GM18505 (cell line): ENCODE measurements around the gene ASZ1.
"Not testable (repeated sequence)": the region's sequence is repeated elsewhere in the genome, so short reads cannot be mapped to it uniquely, and the experiment has no call there.

Source experiments
- ATAC-seq: cut with Tn5 transposase; IDR thresholded peaks from one replicate; pipeline ENCODE4 v1.9.1; 2021; ENCODE audit not compliant: unreplicated experiment
- POLR2A ChIP-seq: IDR thresholded peaks from 4 replicates; pipeline ENCODE4 v1.6.1; 2011; ENCODE audit warnings: borderline replicate concordance; ENCODE audit not compliant: insufficient read depth, insufficient read length; ENCODE audit errors: extremely low read depth

Gene ASZ1, protein sequence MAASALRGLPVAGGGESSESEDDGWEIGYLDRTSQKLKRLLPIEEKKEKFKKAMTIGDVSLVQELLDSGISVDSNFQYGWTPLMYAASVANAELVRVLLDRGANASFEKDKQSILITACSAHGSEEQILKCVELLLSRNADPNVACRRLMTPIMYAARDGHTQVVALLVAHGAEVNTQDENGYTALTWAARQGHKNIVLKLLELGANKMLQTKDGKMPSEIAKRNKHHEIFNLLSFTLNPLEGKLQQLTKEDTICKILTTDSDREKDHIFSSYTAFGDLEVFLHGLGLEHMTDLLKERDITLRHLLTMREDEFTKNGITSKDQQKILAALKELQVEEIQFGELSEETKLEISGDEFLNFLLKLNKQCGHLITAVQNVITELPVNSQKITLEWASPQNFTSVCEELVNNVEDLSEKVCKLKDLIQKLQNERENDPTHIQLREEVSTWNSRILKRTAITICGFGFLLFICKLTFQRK

GRCh38 chr7:117427258-117427701 lies at the start of gene ASZ1:
Gene ASZ1 (minus strand): TSS chr7:117427493. CDS start chr7:117427460, 33 bp downstream.
- TF ChIP-seq POLR2A: no peak
- ATAC-seq: no peak

- TF ChIP-seq POLR2A: no peak
- no peak for ATAC-seq
These were observed 49.4 kb upstream of the ASZ1 start for GRCh38 chr7:117476557-117477215.

GRCh38 chr7:117472335-117472734 lies 45.0 kb upstream of the ASZ1 start:
- no peak for ATAC-seq

GRCh38 chr7:117470777-117471176 lies 43.5 kb upstream of the ASZ1 start:
- TF ChIP-seq POLR2A: no peak

More at GRCh38 chr7:117472335-117472734, 45.0 kb upstream of the ASZ1 start:
- TF ChIP-seq POLR2A: no peak

GRCh38 chr7:117468174-117468573 lies 40.9 kb upstream of the ASZ1 start:
- no peak for ATAC-seq
- no peak for TF ChIP-seq POLR2A

More at GRCh38 chr7:117470777-117471176, 43.5 kb upstream of the ASZ1 start:
- ATAC-seq: peak; percentile 70

GRCh38 chr7:117460815-117461214 lies 33.5 kb upstream of the ASZ1 start:
- not testable (repeated sequence) for ATAC-seq

GRCh38 chr7:117459735-117460134 lies 32.4 kb upstream of the ASZ1 start:
- no peak for ATAC-seq
- no peak for TF ChIP-seq POLR2A

- ATAC-seq: no peak
- TF ChIP-seq POLR2A: no peak
These were observed 31.8 kb upstream of the ASZ1 start for GRCh38 chr7:117458977-117459583.

DNA sequence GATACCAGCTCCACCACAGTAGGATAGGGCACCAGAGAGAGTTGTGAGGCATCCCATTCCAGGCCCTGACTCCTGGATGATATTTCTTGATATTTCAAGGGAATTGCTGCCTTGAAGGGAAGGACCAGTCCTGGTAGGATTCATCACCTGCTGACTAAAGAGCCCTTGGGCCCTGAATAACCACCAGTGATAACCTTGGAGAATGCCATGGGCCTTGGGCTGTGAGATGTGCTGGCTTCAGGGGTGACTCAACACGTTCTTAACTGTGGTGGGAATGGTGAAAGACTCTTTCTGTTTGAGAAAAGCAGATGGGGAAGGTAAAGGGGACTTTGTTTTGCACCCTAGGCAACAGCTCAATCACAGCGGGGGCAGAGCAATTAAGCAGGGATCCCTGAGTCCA lies 21.4 kb upstream of the ASZ1 start:
- no peak for ATAC-seq
- no peak for TF ChIP-seq POLR2A

- ATAC-seq: no peak
- TF ChIP-seq POLR2A: no peak
These were observed 19.0 kb upstream of the ASZ1 start for GRCh38 chr7:117446220-117446815.

DNA sequence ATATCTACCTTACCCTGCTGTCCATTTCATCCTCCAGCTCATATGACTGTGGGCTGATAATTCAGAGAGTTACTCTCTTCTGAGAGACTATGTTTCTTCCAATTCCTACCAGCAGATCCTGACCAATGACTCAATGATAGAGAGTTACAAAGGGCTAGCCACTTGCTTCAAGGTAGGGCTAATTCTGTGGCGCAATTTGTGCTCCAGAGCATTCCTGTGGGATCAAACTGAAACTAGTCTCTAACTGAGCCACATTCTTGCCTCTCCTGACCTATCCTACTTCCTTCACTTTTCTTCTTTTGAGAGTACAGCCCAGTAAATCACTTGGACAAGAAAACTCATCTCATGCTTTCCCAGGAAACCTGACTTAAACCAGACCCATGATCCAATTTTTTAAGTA lies 17.9 kb upstream of the ASZ1 start:
- no peak for ATAC-seq

GRCh38 chr7:117444646-117445045 lies 17.4 kb upstream of the ASZ1 start:
- TF ChIP-seq POLR2A: no peak

More for the DNA sequence above, 17.9 kb upstream of the ASZ1 start:
- no peak for TF ChIP-seq POLR2A

GRCh38 chr7:117435475-117436043 lies 8.3 kb upstream of the ASZ1 start:
- ATAC-seq: peak; percentile 95

More at GRCh38 chr7:117444646-117445045, 17.4 kb upstream of the ASZ1 start:
- no peak for ATAC-seq

More at GRCh38 chr7:117435475-117436043, 8.3 kb upstream of the ASZ1 start:
- no peak for TF ChIP-seq POLR2A
